PC-9 (cell line): ENCODE measurements around the gene DIAPH2. TPM values are rescaled to one million over a fixed set of nuclear protein-coding genes. Genes with fewer than 3 reads are reported as not detected.

Experiments used
- BruUV-seq: library from RNA; stranded (reverse); fragments of 400-500 nt; replicated peaks from 2 replicates; lab custom pipeline; 2021; lab: Mats Ljungman, UMichigan
- CTCF ChIA-PET: fragments of 300-600 bp; sonication (Branson Sonifier 250); formaldehyde crosslinking; loops from one replicate; lab custom pipeline; 2022; ENCODE audit warnings: antibody characterized with exemption; lab: Charles Lee
- POLR2A ChIA-PET: fragments of 300-600 bp; sonication (Branson Sonifier 250); formaldehyde crosslinking; loops from one replicate; lab custom pipeline; 2022; ENCODE audit warnings: antibody characterized with exemption; ENCODE audit not compliant: unreplicated experiment; lab: Charles Lee
- DNase-seq, 2 experiments: peaks; one replicate each; pipeline versions ENCODE4 v3.0.0 to v3.0.0-alpha.2; 2015 to 2022; ENCODE audit warnings: mixed read lengths in 1 of 2
- H2AFZ ChIP-seq: fragments of 200-600 bp; sonication (generic); 2 replicates; pipeline ENCODE4 v1.8.1; 2017; ENCODE audit warnings: antibody characterized with exemption
- H3F3A ChIP-seq: fragments of 200-600 bp; sonication (generic); 2 replicates; pipeline ENCODE4 v1.8.1; 2017; ENCODE audit warnings: antibody characterized with exemption, mild to moderate bottlenecking, low read depth; ENCODE audit not compliant: insufficient read depth
- H3K27ac ChIP-seq: fragments of 200-600 bp; sonication (generic); 2 replicates; pipeline ENCODE4 v1.6.1; 2016; ENCODE audit warnings: mixed run types
- H3K27me3 ChIP-seq: fragments of 200-600 bp; sonication (generic); 2 replicates; pipeline ENCODE4 v1.6.1; 2016; ENCODE audit warnings: low read depth, mixed run types; ENCODE audit not compliant: insufficient read depth
- H3K36me3 ChIP-seq: fragments of 200-600 bp; sonication (generic); 2 replicates; pipeline ENCODE4 v1.6.1; 2016; ENCODE audit warnings: low read depth, mixed run types
- H3K4me1 ChIP-seq: fragments of 200-600 bp; sonication (generic); replicated peaks from 2 replicates; pipeline ENCODE4 v1.6.1; 2016; ENCODE audit warnings: mixed run types; ENCODE audit not compliant: insufficient read depth
- H3K4me2 ChIP-seq: fragments of 200-600 bp; sonication (generic); 2 replicates; pipeline ENCODE4 v1.6.1; 2017; ENCODE audit warnings: mixed run types
- H3K4me3 ChIP-seq: fragments of 200-600 bp; sonication (generic); 2 replicates; pipeline ENCODE4 v1.6.1; 2016; ENCODE audit warnings: mixed run types
- H3K79me2 ChIP-seq: fragments of 200-600 bp; sonication (generic); 2 replicates; pipeline ENCODE4 v1.6.1; 2017; ENCODE audit warnings: low read depth, mixed run types
- H3K9me2 ChIP-seq: fragments of 200-600 bp; sonication (generic); 2 replicates; pipeline ENCODE4 v1.8.1; 2017; ENCODE audit warnings: mild to moderate bottlenecking; ENCODE audit not compliant: insufficient read depth
- H3K9me3 ChIP-seq: fragments of 200-600 bp; sonication (generic); 2 replicates; pipeline ENCODE4 v1.8.1; 2016; ENCODE audit warnings: low read depth; ENCODE audit not compliant: insufficient read depth
- H4K20me1 ChIP-seq: fragments of 200-600 bp; sonication (generic); 2 replicates; pipeline ENCODE4 v1.8.1; 2017; ENCODE audit not compliant: insufficient read depth
- CTCF ChIP-seq: fragments of 200-600 bp; sonication (generic); conservative IDR thresholded peaks from 2 replicates; pipeline ENCODE4 v1.6.1; 2017; ENCODE audit warnings: mixed run types, antibody characterized with exemption, mild to moderate bottlenecking, moderate library complexity
- EZH2 ChIP-seq: fragments of 200-600 bp; sonication (generic); IDR thresholded peaks from 2 replicates; pipeline ENCODE4 v1.8.0; 2017; ENCODE audit warnings: antibody characterized with exemption, low read depth
- intact Hi-C: fragments of 100-400 bp; cut with micrococcal nuclease; formaldehyde crosslinking; loops from one replicate; pipeline ENCODE4 v1.10.0; 2022; ENCODE audit not compliant: unreplicated experiment
- total RNA-seq: library from RNA; stranded (reverse); gene quantifications from 2 replicates; pipeline ENCODE4 v1.2.3, GENCODE V29; 2021

The DIAPH2 gene
- total RNA-seq, 1 experiment from 2014 or later: 12.0 TPM

GRCh38 chrX:97363843-97364242, 679.2 kb downstream of the DIAPH2 start:
- H3K27me3 ChIP-seq: no peaks in the 10 kb centered on the region
- H4K20me1 ChIP-seq: no peaks in the 10 kb centered on the region
- no peaks in the 10 kb centered on the region for H3K36me3 ChIP-seq
- no peak for DNase-seq
- no peaks in the 10 kb centered on the region for H3K9me2 ChIP-seq
- no peaks in the 10 kb centered on the region for H3K79me2 ChIP-seq
- no peak overlapping the region for H2AFZ ChIP-seq
- BruUV-seq: no TSS peak
- no peaks in the 10 kb centered on the region for H3F3A ChIP-seq
- TF ChIP-seq CTCF (no peak), EZH2 (no peak)
- no peak overlapping the region for H3K4me2 ChIP-seq
- no peaks in the 10 kb centered on the region for H3K9me3 ChIP-seq
- intact Hi-C loops: no loop called here
- no peak overlapping the region for H3K27ac ChIP-seq
- POLR2A ChIA-PET: no interaction called here
- CTCF ChIA-PET: no interaction called here
- H3K4me3 ChIP-seq: no peak overlapping the region
- no peaks in the 10 kb centered on the region for H3K4me1 ChIP-seq

GRCh38 chrX:97366237-97366636, 681.6 kb downstream of the DIAPH2 start:
- H3K4me1 ChIP-seq: no peaks in the 10 kb centered on the region
- H3F3A ChIP-seq: no peaks in the 10 kb centered on the region
- ChIA-PET CTCF (no interaction called here), POLR2A (interaction anchor here (0.7 kb wide), 1 partner anchor 202 kb away, joined by 6 read pairs; no protein-coding TSS in a partner anchor)
- H3K4me3 ChIP-seq: no peak overlapping the region
- no peak overlapping the region for H3K27ac ChIP-seq
- H3K4me2 ChIP-seq: no peak overlapping the region
- no peak for TF ChIP-seq CTCF
- TF ChIP-seq EZH2: no peak
- H2AFZ ChIP-seq: no peak overlapping the region
- BruUV-seq: no TSS peak
- H3K9me2 ChIP-seq: no peaks in the 10 kb centered on the region
- H3K36me3 ChIP-seq: no peaks in the 10 kb centered on the region
- H3K27me3 ChIP-seq: no peaks in the 10 kb centered on the region
- DNase-seq: no peak
- no peaks in the 10 kb centered on the region for H3K79me2 ChIP-seq
- intact Hi-C loops: no loop called here
- H3K9me3 ChIP-seq: no peaks in the 10 kb centered on the region
- no peaks in the 10 kb centered on the region for H4K20me1 ChIP-seq

GRCh38 chrX:97367125-97367524, 682.5 kb downstream of the DIAPH2 start:
- Histone ChIP-seq H3K4me1 (no peaks in the 10 kb centered on the region), H3K36me3 (no peaks in the 10 kb centered on the region), H3K9me2 (no peaks in the 10 kb centered on the region), H3K9me3 (no peaks in the 10 kb centered on the region), H3K4me2 (no peak overlapping the region), H3K27me3 (no peaks in the 10 kb centered on the region), H4K20me1 (no peaks in the 10 kb centered on the region), H3K27ac (no peak overlapping the region), H3F3A (no peaks in the 10 kb centered on the region), H2AFZ (no peak overlapping the region), H3K4me3 (no peak overlapping the region), H3K79me2 (no peaks in the 10 kb centered on the region)
- CTCF ChIA-PET: no interaction called here
- POLR2A ChIA-PET: no interaction called here
- intact Hi-C loops: no loop called here
- TF ChIP-seq EZH2 (no peak), CTCF (no peak)
- DNase-seq: no peak
- BruUV-seq: no TSS peak
